ENCODE data around the gene NFIC. TPM values are rescaled to one million over a fixed set of nuclear protein-coding genes. Genes with fewer than 3 reads are reported as not detected.

Gene NFIC
- polyA plus RNA-seq, 2 of the 4 experiments (the other 2 are of a cell fraction) = 2.6 to 34.9 TPM

GRCh38 chr19:3505598-3506383 lies 139.4 kb downstream of the NFIC start, which contains the start of gene FZR1:
Gene FZR1, plus strand, starts transcription at chr19:3506311. Its CDS starts 16,679 bp downstream, at chr19:3522990.
- CTCF ChIA-PET = interaction anchor here (1.0 kb wide), 1 partner anchor 70 kb away, joined by 3 read pairs; no protein-coding TSS in a partner anchor
- no peak for FAIRE-seq
- TF ChIP-seq POLR2AphosphoS2 (conservative IDR thresholded peaks at IDR 0.05; ENCODE audit: low read length) = no peak
- peak in 1 of 2 experiments; percentile 59; a peak in 2 of 5 replicates for TF ChIP-seq JUN (IDR thresholded peaks at IDR 0.05)
- no peak for TF ChIP-seq CBX2 (IDR thresholded peaks at IDR 0.05; ENCODE audit: borderline replicate concordance, low read depth)
- TF ChIP-seq GATA3 (IDR thresholded peaks at IDR 0.05; ENCODE audit: borderline replicate concordance) = no peak
- TF ChIP-seq MAFK (IDR thresholded peaks at IDR 0.05; ENCODE audit: partially characterized antibody) = no peak
- TF ChIP-seq KDM1A (IDR thresholded peaks at IDR 0.05; ENCODE audit: low read depth) = no peak
- no peak for TF ChIP-seq ZC3H11A (IDR thresholded peaks at IDR 0.05)
- TF ChIP-seq REST (IDR thresholded peaks at IDR 0.05) = no peak
- no peak for TF ChIP-seq MAZ (IDR thresholded peaks at IDR 0.05; ENCODE audit: borderline replicate concordance, low read depth, low read length)
- TF ChIP-seq PBX3 (IDR thresholded peaks at IDR 0.05) = no peak
- TF ChIP-seq EHF (CRISPR knock-in tag; IDR thresholded peaks at IDR 0.05) = no peak
- TF ChIP-seq CHD2 (IDR thresholded peaks at IDR 0.05; ENCODE audit: low read length, partially characterized antibody) = no peak
- no peak for TF ChIP-seq E2F6 (IDR thresholded peaks at IDR 0.05; ENCODE audit: borderline replicate concordance, low read depth)
- no peak for TF ChIP-seq CBX8 (IDR thresholded peaks at IDR 0.05)
- TF ChIP-seq MYC (IDR thresholded peaks at IDR 0.05; ENCODE audit: borderline replicate concordance, low read length) = no peak
- peak; percentile 43; the same call in 1 of the 2 replicates for TF ChIP-seq HOXB5 (CRISPR knock-in tag; IDR thresholded peaks at IDR 0.05)
- TF ChIP-seq CTCF (IDR thresholded peaks at IDR 0.05) = no peak
- no peak for TF ChIP-seq HES2 (IDR thresholded peaks at IDR 0.05)
- TF ChIP-seq EHMT2 (IDR thresholded peaks at IDR 0.05; ENCODE audit: low read depth) = no peak
- no peak for TF ChIP-seq NPAS2 (CRISPR knock-in tag; IDR thresholded peaks at IDR 0.05; ENCODE audit: borderline replicate concordance)
- no peak for TF ChIP-seq ZSCAN20 (CRISPR knock-in tag; IDR thresholded peaks at IDR 0.05)
- TF ChIP-seq MAX (IDR thresholded peaks at IDR 0.05) = peak; percentile 76
- TF ChIP-seq FOSB (CRISPR knock-in tag; IDR thresholded peaks at IDR 0.05) = no peak
- no peak for TF ChIP-seq TP53 (CRISPR knock-in tag; IDR thresholded peaks at IDR 0.05)
- no peak for TF ChIP-seq HDAC2 (IDR thresholded peaks at IDR 0.05)
- TF ChIP-seq NFE2L2 (conservative IDR thresholded peaks at IDR 0.05; ENCODE audit: low read length) = no peak
- no peak for TF ChIP-seq HEYL (CRISPR knock-in tag; IDR thresholded peaks at IDR 0.05)
- TF ChIP-seq TFCP2L1 (CRISPR knock-in tag; IDR thresholded peaks at IDR 0.05) = no peak
- TF ChIP-seq RARB (CRISPR knock-in tag; IDR thresholded peaks at IDR 0.05) = no peak
- TF ChIP-seq FOXS1 (CRISPR knock-in tag; IDR thresholded peaks at IDR 0.05) = no peak
- TF ChIP-seq ATOH8 (CRISPR knock-in tag; IDR thresholded peaks at IDR 0.05; ENCODE audit: low read depth) = no peak
- TF ChIP-seq POLR2A (IDR thresholded peaks at IDR 0.05; ENCODE audit: low read length) = peak; percentile 23; the same call in 1 of the 2 replicates
- TF ChIP-seq ZFP36 (IDR thresholded peaks at IDR 0.05; ENCODE audit: borderline replicate concordance, partially characterized antibody) = no peak

More at GRCh38 chr19:3505598-3506383, 139.4 kb downstream of the NFIC start, which contains the start of gene FZR1:
- no peaks in the 10 kb centered on the region for H3K9me3 ChIP-seq
- peak within 1 kb of the TSS; percentile 93 to 99 for H3K27ac ChIP-seq
- H3K4me1 ChIP-seq = peaks cover 28% of the 10 kb centered on the region
- ATAC-seq (peak; percentile 89), DNase-seq (ENCODE audit: low read depth in 1 of 2, low spot score in 1 of 2) (peak; percentile 89 to 98)
- 7% methylated on average over 7 of the region's 79 CpGs for WGBS (ENCODE audit: missing lambda C conversion rate)
- H3K4me3 ChIP-seq = peak within 1 kb of the TSS; percentile 94
- POLR2A ChIA-PET = no interaction called here
- peak within 1 kb of the TSS; percentile 96 for H3K4me2 ChIP-seq

All from A549 (cell line).